GM20000 (cell line): Measurements from ENCODE around the gene DLEC1.

Experiments used
- DNase-seq: peaks from one replicate; pipeline ENCODE4 v3.0.0; 2012; ENCODE audit warnings: low spot score
- CTCF ChIP-seq: IDR thresholded peaks from 2 replicates; pipeline ENCODE4 v1.5.1; 2012; ENCODE audit warnings: mild to moderate bottlenecking, control low read depth; ENCODE audit errors: extremely low read depth, missing control alignments

Gene DLEC1

GRCh38 chr3:38095669-38096483 lies 56.9 kb downstream of the DLEC1 start:
- TF ChIP-seq CTCF = no peak

GRCh38 chr3:38097446-38098375 lies 58.7 kb downstream of the DLEC1 start:
- no peak for TF ChIP-seq CTCF
- no peak for DNase-seq

More at GRCh38 chr3:38095669-38096483, 56.9 kb downstream of the DLEC1 start:
- no peak for DNase-seq

- no peak for DNase-seq
- no peak for TF ChIP-seq CTCF
These were observed 59.3 kb downstream of the DLEC1 start for GRCh38 chr3:38098376-38098723.

- DNase-seq = no peak
- no peak for TF ChIP-seq CTCF
These were observed 60.5 kb downstream of the DLEC1 start for GRCh38 chr3:38099518-38099917.

- DNase-seq = no peak
- TF ChIP-seq CTCF = no peak
These were observed 61.5 kb downstream of the DLEC1 start for GRCh38 chr3:38100498-38100897.

- TF ChIP-seq CTCF = no peak
- no peak for DNase-seq
These were observed 62.9 kb downstream of the DLEC1 start for GRCh38 chr3:38101811-38102443.

GRCh38 chr3:38102444-38102814 lies 63.4 kb downstream of the DLEC1 start:
- no peak for TF ChIP-seq CTCF
- DNase-seq = no peak
